Fibroblast of skin of back (primary cell): ENCODE data around the gene PROM2.
A peak's percentile ranks its signal among the peaks of the same experiment; 100 is the strongest.

Source experiments
- DNase-seq: peaks from one replicate; pipeline ENCODE4 v3.0.0-alpha.2; 2013

The PROM2 gene

GRCh38 chr2:95284886-95285541 lies 10.8 kb downstream of the PROM2 start:
- peak; percentile 2 for DNase-seq

GRCh38 chr2:95285542-95285932 lies 11.3 kb downstream of the PROM2 start:
- no peak for DNase-seq

- no peak for DNase-seq
Measured at GRCh38 chr2:95287336-95287735, 13.1 kb downstream of the PROM2 start.

GRCh38 chr2:95287806-95288205 lies 13.6 kb downstream of the PROM2 start:
- no peak for DNase-seq

GRCh38 chr2:95289253-95289652 lies 15.0 kb downstream of the PROM2 start:
- DNase-seq = no peak

GRCh38 chr2:95291222-95291621 lies 17.0 kb downstream of the PROM2 start:
- no peak for DNase-seq

GRCh38 chr2:95292623-95293260 lies 18.5 kb downstream of the PROM2 start:
- no peak for DNase-seq

GRCh38 chr2:95294579-95295250 lies 20.5 kb downstream of the PROM2 start:
- no peak for DNase-seq

GRCh38 chr2:95295376-95295775 lies 21.1 kb downstream of the PROM2 start:
- no peak for DNase-seq

GRCh38 chr2:95296011-95296410 lies 21.8 kb downstream of the PROM2 start:
- no peak for DNase-seq

GRCh38 chr2:95296880-95297487 lies 22.7 kb downstream of the PROM2 start, which contains the start of gene KCNIP3:
Gene KCNIP3, plus strand, starts transcription at chr2:95297347. Its CDS starts 92 bp downstream, at chr2:95297439.
- no peak for DNase-seq

GRCh38 chr2:95297639-95298395 lies 23.6 kb downstream of the PROM2 start:
- DNase-seq = no peak

GRCh38 chr2:95298486-95299111 lies 24.4 kb downstream of the PROM2 start:
- no peak for DNase-seq

- no peak for DNase-seq
Measured at GRCh38 chr2:95299961-95300360, 25.7 kb downstream of the PROM2 start.

GRCh38 chr2:95300450-95300849 lies 26.2 kb downstream of the PROM2 start:
- no peak for DNase-seq

- DNase-seq = no peak
Measured at GRCh38 chr2:95301186-95301585, 26.9 kb downstream of the PROM2 start.

- no peak for DNase-seq
Measured at GRCh38 chr2:95301876-95302641, 27.8 kb downstream of the PROM2 start.

GRCh38 chr2:95303191-95303919 lies 29.1 kb downstream of the PROM2 start:
- DNase-seq = no peak

- DNase-seq = no peak
Measured at GRCh38 chr2:95305380-95306061, 31.3 kb downstream of the PROM2 start.

GRCh38 chr2:95306336-95306895 lies 32.2 kb downstream of the PROM2 start:
- no peak for DNase-seq
